Measurements from ENCODE around the gene EFCAB6.

Gene EFCAB6

GRCh38 chr22:43630451-43630850 lies 181.7 kb downstream of the EFCAB6 start:
- Histone ChIP-seq H3K79me2 (ENCODE audit: control insufficient read depth, low read length) (no peaks in the 10 kb centered on the region), H3K9me3 (ENCODE audit: control insufficient read depth, insufficient read depth, low read length) (no peaks in the 10 kb centered on the region), H3K36me3 (ENCODE audit: control insufficient read depth, low read length) (no peaks in the 10 kb centered on the region), H3K4me2 (ENCODE audit: low read length) (no peak overlapping the region), H3K4me1 (ENCODE audit: control insufficient read depth, low read length) (no peaks in the 10 kb centered on the region), H3F3A (ENCODE audit: control insufficient read depth, insufficient read depth) (no peaks in the 10 kb centered on the region), H3K9me2 (replicated peaks; ENCODE audit: control insufficient read depth, low read length) (no peaks in the 10 kb centered on the region), H3K4me3 (ENCODE audit: low read length) (no peak overlapping the region), H3K27ac (ENCODE audit: low read depth, low read length) (no peak overlapping the region), H4K20me1 (ENCODE audit: control insufficient read depth, insufficient read depth, low read depth, low read length) (no peaks in the 10 kb centered on the region), H3K27me3 (ENCODE audit: control insufficient read depth, low read length) (no peaks in the 10 kb centered on the region)
- TF ChIP-seq EZH2phosphoT487 (IDR thresholded peaks at IDR 0.05; ENCODE audit: borderline replicate concordance, low read length), result no peak
- TF ChIP-seq CTCF (IDR thresholded peaks at IDR 0.05; ENCODE audit: low read depth, low read length, poor library complexity, severe bottlenecking), result no peak

GRCh38 chr22:43628250-43628649 lies 183.9 kb downstream of the EFCAB6 start:
- no peaks in the 10 kb centered on the region for H3K4me1 ChIP-seq (ENCODE audit: control insufficient read depth, low read length)
- no peak overlapping the region for H3K4me2 ChIP-seq (ENCODE audit: low read length)
- H4K20me1 ChIP-seq (ENCODE audit: control insufficient read depth, insufficient read depth, low read depth, low read length), result no peaks in the 10 kb centered on the region
- no peaks in the 10 kb centered on the region for H3K9me2 ChIP-seq (replicated peaks; ENCODE audit: control insufficient read depth, low read length)
- H3K36me3 ChIP-seq (ENCODE audit: control insufficient read depth, low read length), result no peaks in the 10 kb centered on the region
- no peak overlapping the region for H3K4me3 ChIP-seq (ENCODE audit: low read length)
- H3K27ac ChIP-seq (ENCODE audit: low read depth, low read length), result no peak overlapping the region
- H3K9me3 ChIP-seq (ENCODE audit: control insufficient read depth, insufficient read depth, low read length), result no peaks in the 10 kb centered on the region
- no peaks in the 10 kb centered on the region for H3K79me2 ChIP-seq (ENCODE audit: control insufficient read depth, low read length)
- TF ChIP-seq EZH2phosphoT487 (IDR thresholded peaks at IDR 0.05; ENCODE audit: borderline replicate concordance, low read length), result no peak
- TF ChIP-seq CTCF (IDR thresholded peaks at IDR 0.05; ENCODE audit: low read depth, low read length, poor library complexity, severe bottlenecking), result no peak
- H3K27me3 ChIP-seq (ENCODE audit: control insufficient read depth, low read length), result no peaks in the 10 kb centered on the region
- no peaks in the 10 kb centered on the region for H3F3A ChIP-seq (ENCODE audit: control insufficient read depth, insufficient read depth)

- no peaks in the 10 kb centered on the region for H3K36me3 ChIP-seq (ENCODE audit: control insufficient read depth, low read length)
- no peaks in the 10 kb centered on the region for H4K20me1 ChIP-seq (ENCODE audit: control insufficient read depth, insufficient read depth, low read depth, low read length)
- H3K79me2 ChIP-seq (ENCODE audit: control insufficient read depth, low read length), result no peaks in the 10 kb centered on the region
- no peak overlapping the region for H3K27ac ChIP-seq (ENCODE audit: low read depth, low read length)
- H3F3A ChIP-seq (ENCODE audit: control insufficient read depth, insufficient read depth), result no peaks in the 10 kb centered on the region
- TF ChIP-seq CTCF (IDR thresholded peaks at IDR 0.05; ENCODE audit: low read depth, low read length, poor library complexity, severe bottlenecking), result no peak
- TF ChIP-seq EZH2phosphoT487 (IDR thresholded peaks at IDR 0.05; ENCODE audit: borderline replicate concordance, low read length), result no peak
- no peaks in the 10 kb centered on the region for H3K9me3 ChIP-seq (ENCODE audit: control insufficient read depth, insufficient read depth, low read length)
- H3K27me3 ChIP-seq (ENCODE audit: control insufficient read depth, low read length), result no peaks in the 10 kb centered on the region
- H3K9me2 ChIP-seq (replicated peaks; ENCODE audit: control insufficient read depth, low read length), result no peaks in the 10 kb centered on the region
- no peaks in the 10 kb centered on the region for H3K4me1 ChIP-seq (ENCODE audit: control insufficient read depth, low read length)
- H3K4me2 ChIP-seq (ENCODE audit: low read length), result no peak overlapping the region
- H3K4me3 ChIP-seq (ENCODE audit: low read length), result no peak overlapping the region
Measured at GRCh38 chr22:43627485-43628213, 184.5 kb downstream of the EFCAB6 start.

Measured in DOHH2 (cell line).